Naive thymus-derived CD4-positive, alpha-beta T cell (primary cell): ENCODE results near the gene CFHR5. TPM values are rescaled to one million over a fixed set of nuclear protein-coding genes. Genes with fewer than 3 reads are reported as not detected.
"Not testable (repeated sequence)": the region's sequence is repeated elsewhere in the genome, so short reads cannot be mapped to it uniquely, and the experiment has no call there.

Experiments
- ATAC-seq: fragments of 150-1000 bp; cut with Tn5 transposase; 2 replicates; pipeline ENCODE4 v1.10.0; 2021; ENCODE audit warnings: mild to moderate bottlenecking, moderate library complexity
- CTCF ChIA-PET: fragments of 350-600 bp; sonication (Branson Sonifier 250); formaldehyde crosslinking; loops from one replicate; lab custom pipeline; 2021; ENCODE audit warnings: antibody characterized with exemption; lab: Charles Lee
- POLR2A ChIA-PET: fragments of 350-600 bp; sonication (Branson Sonifier 250); formaldehyde crosslinking; loops from one replicate; lab custom pipeline; 2021; ENCODE audit warnings: antibody characterized with exemption, inconsistent platforms; lab: Charles Lee
- DNase-seq, 9 donors: peaks; one replicate each; pipeline versions ENCODE4 v3.0.0 to v3.0.0-alpha.2; 2020 to 2022; ENCODE audit warnings: mixed read lengths in 1 of 9
- H3K27ac ChIP-seq: one replicate; pipeline ENCODE4 v1.7.0; 2013; ENCODE audit warnings: mild to moderate bottlenecking, low read depth, low read length, moderate library complexity
- H3K27me3 ChIP-seq, 2 donors: one replicate each; pipeline ENCODE4 v1.7.0; 2013; ENCODE audit warnings: low read length in 2 of 2, mild to moderate bottlenecking in 2 of 2, moderate library complexity in 2 of 2; ENCODE audit not compliant: control insufficient read depth in 2 of 2, insufficient read depth in 2 of 2
- H3K36me3 ChIP-seq, 3 experiments: 1 replicate in 2 of 3; 2 replicates in 1 of 3; pipeline ENCODE4 v1.7.0; 2013; ENCODE audit warnings: low read length in 3 of 3, mild to moderate bottlenecking in 3 of 3, moderate library complexity in 1 of 3; ENCODE audit not compliant: insufficient read depth in 3 of 3, control insufficient read depth in 2 of 3
- H3K4me1 ChIP-seq, 2 donors: one replicate each; pipeline ENCODE4 v1.7.0; 2013; ENCODE audit warnings: low read length in 2 of 2, mild to moderate bottlenecking in 2 of 2, moderate library complexity in 1 of 2; ENCODE audit not compliant: control insufficient read depth in 2 of 2, insufficient read depth in 2 of 2
- H3K4me3 ChIP-seq: 2 replicates; pipeline ENCODE4 v1.7.0; 2013; ENCODE audit warnings: mild to moderate bottlenecking, low read length
- H3K9me3 ChIP-seq, 3 experiments: 1 replicate in 2 of 3; 2 replicates in 1 of 3; pipeline ENCODE4 v1.7.0; 2013; ENCODE audit warnings: low read length in 3 of 3; ENCODE audit not compliant: control insufficient read depth in 2 of 3
- H3K27ac Mint-ChIP-seq, 9 donors: one replicate each; pipeline ENCODE4 v1.8.0; 2020 to 2022; ENCODE audit warnings: mixed read lengths in 9 of 9, mild to moderate bottlenecking in 8 of 9, moderate library complexity in 5 of 9, inconsistent platforms in 2 of 9
- H3K27me3 Mint-ChIP-seq, 5 donors: one replicate each; pipeline ENCODE4 v1.8.0; 2021 to 2022; ENCODE audit warnings: mixed read lengths in 5 of 5, mild to moderate bottlenecking in 1 of 5
- H3K36me3 Mint-ChIP-seq, 5 donors: one replicate each; pipeline ENCODE4 v1.8.0; 2020 to 2022; ENCODE audit warnings: mixed read lengths in 5 of 5, mild to moderate bottlenecking in 3 of 5, inconsistent platforms in 1 of 5
- H3K4me1 Mint-ChIP-seq, 7 donors: one replicate each; pipeline ENCODE4 v1.8.0; 2020 to 2022; ENCODE audit warnings: mixed read lengths in 7 of 7, mild to moderate bottlenecking in 3 of 7, inconsistent platforms in 1 of 7
- H3K4me3 Mint-ChIP-seq, 10 donors: one replicate each; pipeline ENCODE4 v1.8.0; 2020 to 2022; ENCODE audit warnings: mild to moderate bottlenecking in 10 of 10, mixed read lengths in 10 of 10, moderate library complexity in 6 of 10, inconsistent platforms in 2 of 10
- H3K9me3 Mint-ChIP-seq, 11 donors: one replicate each; pipeline ENCODE4 v1.8.0; 2020 to 2022; ENCODE audit warnings: mixed read lengths in 11 of 11, mild to moderate bottlenecking in 4 of 11, inconsistent platforms in 1 of 11, moderate library complexity in 1 of 11
- intact Hi-C, 2 donors: fragments of 100-400 bp; cut with micrococcal nuclease; formaldehyde crosslinking; loops; one replicate each; pipeline ENCODE4 v1.15.1; 2023
- polyA plus RNA-seq, 2 donors: library from polyadenylated mRNA; unstranded; fragments of 300-500 nt; fragmentation: Illumina TruSeq; gene quantifications; one replicate each; pipeline ENCODE4 v1.2.3, GENCODE V29; 2021
- total RNA-seq, 6 experiments: library from RNA in 5 of 6; stranded (reverse) in 5 of 6; gene quantifications; 1 replicate in 5 of 6; 2 replicates in 1 of 6; pipeline ENCODE4 v1.2.3 and lab custom pipeline; 2021 to 2026

The CFHR5 gene
- total and polyA plus RNA-seq, 7 experiments from 2014 or later = not detected

DNA sequence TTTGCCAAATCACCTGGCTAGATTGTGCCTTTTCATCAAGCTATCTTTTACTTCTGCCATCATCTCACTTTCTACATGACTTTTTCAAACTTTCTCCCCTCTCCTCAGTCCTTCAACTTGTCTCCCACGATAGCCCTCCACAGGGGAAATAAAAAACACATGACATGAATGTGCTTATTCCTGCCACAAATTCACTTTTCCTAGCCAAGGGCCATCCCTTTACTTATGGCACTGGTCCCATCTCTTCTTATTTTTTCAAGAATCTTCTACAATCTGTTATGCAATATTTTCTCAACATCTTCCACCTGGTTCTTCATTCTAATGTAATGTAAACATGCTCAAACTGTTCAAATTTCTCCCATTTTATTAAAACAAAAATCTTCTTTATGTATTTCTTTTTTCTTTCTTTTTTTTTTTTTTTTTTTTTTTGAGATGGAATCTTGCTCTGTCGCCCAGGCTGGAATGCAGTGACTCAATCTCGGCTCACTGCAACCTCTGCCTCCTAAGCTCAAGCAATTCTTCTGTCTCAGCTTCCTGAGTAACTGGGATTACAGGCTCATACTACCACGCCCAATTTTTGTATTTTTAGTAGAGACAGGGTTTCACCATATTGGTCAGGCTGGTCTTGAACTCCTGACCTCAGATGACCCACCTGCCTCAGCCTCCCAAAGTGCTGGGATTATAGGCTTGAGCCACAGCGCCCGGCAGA is 57.4 kb downstream of the CFHR5 start:
- H3K27ac ChIP-seq, H3K4me3 Mint-ChIP-seq, H3K9me3 ChIP-seq, H3K36me3 ChIP-seq, H3K27ac Mint-ChIP-seq, H3K27me3 ChIP-seq, H3K9me3 Mint-ChIP-seq, H3K36me3 Mint-ChIP-seq, DNase-seq, H3K4me1 ChIP-seq, POLR2A ChIA-PET, H3K4me3 ChIP-seq, H3K4me1 Mint-ChIP-seq, intact Hi-C loops, CTCF ChIA-PET, ATAC-seq: not testable (repeated sequence)
- H3K27me3 Mint-ChIP-seq = peaks cover 0 to 18% (median 13%) of the 10 kb centered on the region in 5 donors

GRCh38 chr1:197036861-197037260 is 59.5 kb downstream of the CFHR5 start:
- CTCF ChIA-PET = no interaction called here
- peaks cover 2 to 20% (median 13%) of the 10 kb centered on the region in 5 donors for H3K27me3 Mint-ChIP-seq

DNA sequence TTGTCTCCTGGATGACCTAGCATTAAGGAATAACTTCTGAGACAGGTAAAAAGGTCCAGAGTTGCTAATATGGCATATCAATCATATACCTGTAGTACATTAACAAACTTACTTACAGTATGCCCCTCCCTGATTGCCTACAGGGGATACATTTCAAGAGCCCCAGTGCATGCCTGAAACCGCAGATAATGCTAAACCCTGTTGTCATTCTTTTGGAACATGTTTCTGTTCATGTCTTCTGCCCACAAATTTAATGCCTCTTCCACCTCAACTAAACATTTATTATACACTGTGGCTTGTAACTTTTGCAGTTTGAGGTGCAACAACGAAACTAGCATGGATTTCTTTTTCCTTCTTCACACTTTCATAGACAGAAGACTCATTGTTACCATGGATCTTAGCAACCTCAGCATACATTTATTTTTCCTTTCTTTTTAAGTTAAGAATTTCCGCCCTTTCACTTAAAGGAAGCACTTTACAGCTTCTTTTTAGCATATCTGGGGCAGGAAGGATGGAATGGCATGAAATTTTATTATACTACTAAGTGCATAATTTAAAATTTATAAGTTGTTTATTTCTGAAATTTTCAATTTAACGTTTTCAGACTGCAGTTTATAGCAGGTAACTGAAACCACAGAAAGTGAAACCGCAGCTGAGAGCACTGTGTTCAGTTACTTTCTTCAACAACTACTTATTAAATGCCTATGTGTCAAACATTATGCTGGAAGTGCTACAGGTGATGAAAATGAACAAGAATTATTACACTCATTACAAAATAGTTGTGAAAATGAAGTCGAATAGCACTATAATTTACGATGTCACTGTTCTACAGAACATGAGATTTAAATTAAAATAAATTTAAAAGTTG is 64.4 kb downstream of the CFHR5 start:
- ATAC-seq (no peak), DNase-seq (no peak)
- Histone ChIP-seq H3K4me3 (no peak overlapping the region), H3K4me1 (no peaks in the 10 kb centered on the region), H3K27ac (no peak overlapping the region), H3K36me3 (no peaks in the 10 kb centered on the region), H3K27me3 (peaks cover 0 to 2% of the 10 kb centered on the region in 2 donors), H3K9me3 (no peaks in the 10 kb centered on the region)
- H3K9me3 Mint-ChIP-seq = no peaks in the 10 kb centered on the region
- H3K27me3 Mint-ChIP-seq = peaks cover 5 to 32% (median 18%) of the 10 kb centered on the region in 5 donors
- ChIA-PET POLR2A (no interaction called here), CTCF (no interaction called here)
- H3K36me3 Mint-ChIP-seq = no peaks in the 10 kb centered on the region
- H3K4me3 Mint-ChIP-seq = no peak overlapping the region
- intact Hi-C loops = no loop called here
- peaks cover 0 to 3% (median 0%) of the 10 kb centered on the region in 7 donors for H3K4me1 Mint-ChIP-seq
- no peak overlapping the region for H3K27ac Mint-ChIP-seq

More at GRCh38 chr1:197036861-197037260, 59.5 kb downstream of the CFHR5 start:
- Mint-ChIP-seq H3K36me3 (no peaks in the 10 kb centered on the region), H3K9me3 (peaks cover 0 to 1% (median 0%) of the 10 kb centered on the region in 11 donors), H3K27ac (no peak overlapping the region), H3K4me1 (peaks cover 0 to 3% (median 0%) of the 10 kb centered on the region in 7 donors), H3K4me3 (no peak overlapping the region)
- ATAC-seq (no peak), DNase-seq (no peak)
- no peaks in the 10 kb centered on the region for H3K4me1 ChIP-seq
- H3K27me3 ChIP-seq = no peaks in the 10 kb centered on the region
- POLR2A ChIA-PET = no interaction called here
- H3K27ac ChIP-seq = no peak overlapping the region
- H3K36me3 ChIP-seq = no peaks in the 10 kb centered on the region
- no peaks in the 10 kb centered on the region for H3K9me3 ChIP-seq
- no peak overlapping the region for H3K4me3 ChIP-seq
- intact Hi-C loops = no loop called here

- Mint-ChIP-seq H3K4me3 (no peak overlapping the region), H3K9me3 (peaks cover 0 to 4% (median 0%) of the 10 kb centered on the region in 11 donors), H3K27me3 (peaks cover 5 to 32% (median 18%) of the 10 kb centered on the region in 5 donors), H3K4me1 (peaks cover 0 to 3% (median 0%) of the 10 kb centered on the region in 7 donors), H3K27ac (no peak overlapping the region), H3K36me3 (no peaks in the 10 kb centered on the region)
- ATAC-seq (no peak), DNase-seq (no peak)
- Histone ChIP-seq H3K4me1 (no peaks in the 10 kb centered on the region), H3K27me3 (peaks cover 0 to 2% of the 10 kb centered on the region in 2 donors), H3K27ac (no peak overlapping the region), H3K9me3 (no peaks in the 10 kb centered on the region), H3K36me3 (no peaks in the 10 kb centered on the region), H3K4me3 (no peak overlapping the region)
- intact Hi-C loops = no loop called here
- CTCF ChIA-PET = no interaction called here
- POLR2A ChIA-PET = no interaction called here
Observed at GRCh38 chr1:197042676-197043341, 65.5 kb downstream of the CFHR5 start.

DNA sequence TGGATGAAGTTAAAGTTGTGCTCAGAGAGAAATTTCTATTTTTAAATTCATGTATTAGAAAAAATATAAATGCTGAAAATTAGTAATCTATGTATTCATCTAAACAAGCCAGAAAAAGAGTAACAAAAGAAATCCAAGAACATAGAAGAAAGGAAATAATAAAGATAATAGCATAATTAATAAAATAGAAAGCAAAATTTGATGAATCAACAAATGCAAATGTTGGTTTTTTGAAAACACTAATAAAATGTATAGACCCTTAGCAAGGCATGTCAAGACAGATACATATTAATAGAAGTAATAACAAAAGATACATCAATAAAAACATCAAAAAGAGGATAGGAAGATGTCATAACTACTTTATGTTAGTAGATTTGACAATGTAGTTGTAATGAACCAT is 71.7 kb downstream of the CFHR5 start:
- Histone ChIP-seq H3K27ac (no peak overlapping the region), H3K4me1 (no peaks in the 10 kb centered on the region), H3K9me3 (no peaks in the 10 kb centered on the region), H3K36me3 (no peaks in the 10 kb centered on the region), H3K27me3 (no peaks in the 10 kb centered on the region), H3K4me3 (no peak overlapping the region)
- DNase-seq = no peak
- Mint-ChIP-seq H3K9me3 (peaks cover 0 to 5% (median 0%) of the 10 kb centered on the region in 11 donors), H3K4me1 (no peaks in the 10 kb centered on the region), H3K4me3 (no peak overlapping the region), H3K36me3 (no peaks in the 10 kb centered on the region), H3K27me3 (peaks cover 3 to 19% (median 10%) of the 10 kb centered on the region in 5 donors), H3K27ac (no peak overlapping the region)
- intact Hi-C loops = no loop called here
- ATAC-seq = no peak
- CTCF ChIA-PET = no interaction called here
- POLR2A ChIA-PET = no interaction called here
